Muscle layer of colon (tissue), 2 donors: Measurements from ENCODE around the gene TMEM9.
A peak's percentile ranks its signal among the peaks of the same experiment; 100 is the strongest.

Experiments used
- H3K27ac ChIP-seq: one replicate; pipeline ENCODE4 v1.7.0; 2013; ENCODE audit warnings: low read depth, mild to moderate bottlenecking, low read length, moderate library complexity
- H3K27me3 ChIP-seq, 2 donors: one replicate each; pipeline ENCODE4 v1.7.0; 2013; ENCODE audit warnings: low read length in 2 of 2, mild to moderate bottlenecking in 2 of 2; ENCODE audit not compliant: insufficient read depth in 2 of 2, control insufficient read depth in 1 of 2
- H3K36me3 ChIP-seq: one replicate; pipeline ENCODE4 v1.7.0; 2013; ENCODE audit warnings: mild to moderate bottlenecking, low read length; ENCODE audit not compliant: insufficient read depth
- H3K4me1 ChIP-seq: one replicate; pipeline ENCODE4 v1.7.0; 2013; ENCODE audit warnings: mild to moderate bottlenecking, low read length; ENCODE audit not compliant: insufficient read depth
- H3K4me3 ChIP-seq, 2 donors: one replicate each; pipeline ENCODE4 v1.7.0; 2013; ENCODE audit warnings: low read length in 2 of 2, low read depth in 1 of 2, mild to moderate bottlenecking in 1 of 2, moderate library complexity in 1 of 2
- H3K9ac ChIP-seq: one replicate; pipeline ENCODE4 v1.7.0; 2013; ENCODE audit warnings: low read length
- H3K9me3 ChIP-seq: one replicate; pipeline ENCODE4 v1.7.0; 2013; ENCODE audit warnings: mild to moderate bottlenecking, low read length
- donor health status: abdominal sarcoma.
- donor health status: Adenocarcinoma of cecum.

TMEM9 gene

DNA sequence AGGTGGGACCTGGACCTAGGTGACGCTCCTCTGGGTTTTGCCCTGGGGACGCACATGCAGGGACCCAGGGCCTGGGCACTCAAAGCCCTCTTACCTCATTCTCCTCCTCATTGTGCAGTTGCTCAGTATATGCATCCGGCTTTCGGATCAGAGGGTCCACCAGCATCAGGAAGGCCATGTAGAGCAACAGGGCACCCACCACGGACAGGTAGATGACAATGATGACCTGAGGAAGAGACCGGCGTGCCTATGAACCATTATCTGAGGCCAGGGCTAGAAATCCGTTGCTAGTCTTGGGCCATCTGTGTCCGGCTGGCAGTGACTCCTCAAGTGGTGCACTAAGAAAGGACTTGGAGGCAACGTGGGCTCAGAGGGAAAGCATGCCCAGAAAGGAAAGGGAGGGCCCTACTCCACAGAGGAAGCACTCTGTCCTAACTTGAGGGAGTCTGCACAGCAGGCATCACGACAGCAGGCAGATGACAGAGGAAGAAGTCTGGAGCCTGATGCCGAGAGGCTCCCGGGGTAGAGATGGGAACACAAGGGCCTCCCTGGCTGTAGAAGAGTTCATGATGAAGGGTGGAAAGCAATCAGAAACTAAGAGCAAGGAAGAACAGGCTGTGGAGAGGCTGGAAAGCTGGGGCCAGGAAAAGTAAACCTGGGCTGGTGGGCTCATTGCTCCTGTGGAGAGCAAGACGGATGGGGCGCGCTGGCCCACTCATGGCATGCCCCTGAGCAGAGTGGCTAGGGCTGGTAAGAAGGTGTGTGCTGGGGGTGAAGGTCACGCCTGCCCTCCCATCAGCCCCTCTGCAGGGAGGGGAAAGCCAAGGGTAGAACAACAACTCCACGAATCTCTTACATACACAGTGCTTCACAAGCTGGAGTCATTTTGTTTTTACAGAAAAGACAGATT, 10.3 kb downstream of the TMEM9 start:
- no peak overlapping the region for H3K4me3 ChIP-seq
- no peak overlapping the region for H3K27ac ChIP-seq
- H3K9me3 ChIP-seq = no peaks in the 10 kb centered on the region
- peaks cover 96% of the 10 kb centered on the region for H3K36me3 ChIP-seq
- no peak overlapping the region for H3K9ac ChIP-seq
- H3K4me1 ChIP-seq = peaks cover 4% of the 10 kb centered on the region
- H3K27me3 ChIP-seq = no peaks in the 10 kb centered on the region

DNA sequence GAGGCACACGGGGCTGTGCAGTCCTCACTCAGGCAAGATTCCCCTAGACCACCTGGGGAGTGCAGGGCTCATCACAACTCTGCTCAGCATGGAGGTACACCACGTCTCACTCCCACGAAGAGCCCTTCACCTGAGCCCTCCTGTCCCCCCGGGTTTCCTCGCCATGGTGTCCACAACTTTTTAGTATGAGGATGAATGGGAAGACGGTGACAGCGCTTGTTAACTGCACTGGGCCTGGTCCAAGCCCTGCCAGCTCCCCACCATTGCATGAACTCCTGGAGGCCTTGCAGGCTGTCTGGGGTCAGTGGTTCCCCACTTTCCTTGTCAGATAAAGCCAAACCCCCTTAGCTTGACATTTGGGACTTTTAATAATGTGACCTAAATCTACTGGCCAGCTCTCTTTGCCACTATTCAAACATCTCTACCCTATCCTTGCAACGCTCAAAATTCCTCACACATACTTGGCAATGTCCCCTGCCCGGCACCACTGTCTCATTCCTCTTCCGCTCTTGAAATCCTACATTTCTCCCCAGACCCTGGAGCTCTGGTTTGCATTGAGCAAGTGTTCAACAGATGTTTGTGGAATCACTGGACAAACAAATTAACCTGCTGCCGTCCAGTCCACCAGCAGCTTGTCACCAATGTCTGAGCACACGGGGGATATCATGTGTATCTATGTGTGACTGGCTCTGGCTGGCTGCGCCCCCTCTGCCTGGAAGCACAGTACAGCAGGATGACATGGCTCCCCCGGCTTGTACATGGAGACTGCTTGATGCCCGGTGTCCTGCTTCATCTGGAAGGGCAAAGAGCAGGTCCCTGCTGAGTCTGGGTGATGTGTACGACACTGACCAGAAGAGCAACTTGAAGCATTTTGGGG, 11.2 kb downstream of the TMEM9 start:
- Histone ChIP-seq H3K4me3 (no peak overlapping the region), H3K9me3 (no peaks in the 10 kb centered on the region), H3K36me3 (peaks cover 87% of the 10 kb centered on the region), H3K27me3 (no peaks in the 10 kb centered on the region), H3K27ac (no peak overlapping the region), H3K4me1 (peaks cover 11% of the 10 kb centered on the region), H3K9ac (no peak overlapping the region)

DNA sequence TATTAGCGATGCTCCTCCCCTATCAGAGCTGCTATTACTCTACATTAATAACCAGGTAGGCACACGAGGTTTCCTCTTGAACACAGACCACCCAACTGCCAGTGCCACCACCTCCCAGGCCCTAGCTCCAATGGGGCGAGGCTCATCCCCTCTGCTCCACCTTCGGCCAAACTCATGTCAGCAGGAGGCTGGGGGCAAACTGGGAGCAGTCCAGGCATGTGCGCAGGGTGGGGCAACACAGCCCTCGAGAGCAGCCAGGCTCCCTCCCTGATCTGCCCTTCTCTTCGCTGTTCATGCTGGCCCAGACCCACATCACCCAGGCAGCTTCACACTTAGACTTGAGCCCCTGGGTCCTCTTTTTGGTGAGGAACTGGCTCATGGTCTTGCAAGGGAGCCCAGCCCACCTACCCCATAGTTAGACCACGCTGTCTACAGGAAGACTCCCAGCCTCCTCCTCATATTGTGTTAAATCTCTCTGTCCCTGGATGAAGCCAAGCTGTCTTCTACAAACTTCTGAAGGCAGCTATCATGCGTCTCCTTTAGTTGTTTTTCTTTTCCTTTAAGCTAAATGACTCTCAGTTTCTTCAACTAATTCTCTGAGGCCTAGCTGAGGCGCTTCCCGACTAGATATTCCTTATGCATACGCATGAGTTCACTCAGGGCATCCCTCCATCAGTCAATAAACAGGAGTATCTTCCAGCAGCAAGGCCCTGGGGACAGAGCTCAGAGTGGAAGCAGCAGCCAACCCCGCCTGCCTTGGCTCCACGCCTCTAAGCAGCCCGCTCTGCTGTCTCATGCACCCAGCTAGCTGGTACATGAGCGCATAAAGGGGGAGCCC, 12.0 kb downstream of the TMEM9 start:
- peaks cover 79% of the 10 kb centered on the region for H3K36me3 ChIP-seq
- H3K4me1 ChIP-seq = peaks cover 19% of the 10 kb centered on the region
- no peak overlapping the region for H3K27ac ChIP-seq
- no peaks in the 10 kb centered on the region for H3K27me3 ChIP-seq
- H3K4me3 ChIP-seq = no peak overlapping the region
- H3K9ac ChIP-seq = no peak overlapping the region
- H3K9me3 ChIP-seq = no peaks in the 10 kb centered on the region

DNA sequence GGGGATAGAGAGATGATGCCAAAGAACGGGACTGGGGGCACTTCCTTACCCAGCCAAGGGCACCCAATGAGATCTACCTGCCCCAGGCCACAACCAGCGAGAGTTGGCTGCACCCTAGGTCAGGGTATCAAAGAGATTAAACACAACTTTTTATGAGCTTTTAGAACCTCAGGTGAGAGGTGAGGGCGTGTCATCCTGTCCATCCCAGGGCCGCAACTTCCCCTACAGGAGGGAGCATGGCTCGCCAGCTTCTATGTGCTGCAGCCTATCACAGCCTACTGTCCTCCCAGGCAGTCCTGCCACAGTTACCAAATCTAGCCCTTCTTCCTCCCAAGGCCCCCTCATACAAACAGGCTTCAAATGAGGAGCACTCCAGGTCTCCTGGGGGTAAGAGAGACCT, 12.9 kb downstream of the TMEM9 start:
- H3K27ac ChIP-seq = no peak overlapping the region
- H3K9ac ChIP-seq = no peak overlapping the region
- H3K4me1 ChIP-seq = peaks cover 27% of the 10 kb centered on the region
- H3K4me3 ChIP-seq = no peak overlapping the region
- H3K9me3 ChIP-seq = no peaks in the 10 kb centered on the region
- H3K27me3 ChIP-seq = no peaks in the 10 kb centered on the region
- H3K36me3 ChIP-seq = peaks cover 73% of the 10 kb centered on the region

DNA sequence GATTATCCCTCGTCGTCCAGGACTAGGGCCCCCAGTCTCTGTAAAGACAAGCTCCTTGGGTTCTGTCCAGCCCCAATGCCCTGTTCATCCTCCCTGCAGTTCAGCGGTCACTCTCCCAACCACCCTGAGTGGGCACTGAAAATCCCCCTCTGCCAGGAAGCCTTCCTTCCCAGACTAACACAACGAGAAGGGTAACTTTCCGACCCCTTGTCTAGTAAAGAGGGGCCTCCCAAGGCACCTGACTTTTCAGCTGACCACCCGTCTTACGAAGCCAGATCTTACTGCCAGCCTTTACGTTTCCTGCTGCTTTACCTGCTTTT, 13.4 kb downstream of the TMEM9 start:
- Histone ChIP-seq H3K9me3 (no peaks in the 10 kb centered on the region), H3K9ac (no peak overlapping the region), H3K36me3 (peaks cover 69% of the 10 kb centered on the region), H3K4me3 (no peak overlapping the region), H3K27me3 (no peaks in the 10 kb centered on the region), H3K4me1 (peaks cover 28% of the 10 kb centered on the region), H3K27ac (no peak overlapping the region)

DNA sequence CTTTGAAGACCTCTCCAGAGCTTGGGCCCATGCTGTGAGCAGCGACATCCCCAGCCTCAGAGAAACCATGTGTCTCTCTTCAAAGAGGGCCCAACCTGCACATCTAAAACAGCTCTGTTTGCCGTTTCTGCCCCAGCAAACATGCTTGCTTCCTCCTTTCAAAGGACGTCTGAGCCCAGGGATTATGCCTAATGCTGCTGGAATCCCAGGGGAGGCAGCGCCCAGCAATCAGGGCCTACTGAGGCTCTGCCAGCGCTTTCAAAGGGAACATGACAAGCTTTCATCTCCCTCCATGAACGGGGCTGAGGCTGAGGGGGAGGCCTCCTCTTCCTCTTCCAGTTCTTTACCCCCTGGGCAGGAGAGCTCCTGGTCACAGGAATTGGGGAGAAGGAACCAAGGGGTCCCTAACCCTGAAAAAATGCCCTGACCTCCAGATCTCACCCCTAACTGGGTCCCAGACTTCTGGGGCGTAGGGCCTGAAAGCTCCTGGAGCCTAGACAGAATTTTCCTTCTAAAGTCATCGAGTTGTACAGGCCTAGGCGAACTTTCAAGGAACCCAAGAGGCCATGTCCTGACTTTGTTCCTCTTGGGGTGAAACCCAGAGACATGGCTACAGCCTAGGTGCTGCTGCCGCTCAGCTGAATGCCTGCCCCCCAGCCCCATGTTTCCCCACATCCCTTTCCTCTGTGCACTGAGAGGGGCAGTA, 13.9 kb downstream of the TMEM9 start:
- Histone ChIP-seq H3K27me3 (no peaks in the 10 kb centered on the region), H3K9me3 (no peaks in the 10 kb centered on the region), H3K36me3 (peaks cover 69% of the 10 kb centered on the region), H3K27ac (no peak overlapping the region), H3K4me1 (peaks cover 28% of the 10 kb centered on the region), H3K9ac (no peak overlapping the region), H3K4me3 (no peak overlapping the region)

DNA sequence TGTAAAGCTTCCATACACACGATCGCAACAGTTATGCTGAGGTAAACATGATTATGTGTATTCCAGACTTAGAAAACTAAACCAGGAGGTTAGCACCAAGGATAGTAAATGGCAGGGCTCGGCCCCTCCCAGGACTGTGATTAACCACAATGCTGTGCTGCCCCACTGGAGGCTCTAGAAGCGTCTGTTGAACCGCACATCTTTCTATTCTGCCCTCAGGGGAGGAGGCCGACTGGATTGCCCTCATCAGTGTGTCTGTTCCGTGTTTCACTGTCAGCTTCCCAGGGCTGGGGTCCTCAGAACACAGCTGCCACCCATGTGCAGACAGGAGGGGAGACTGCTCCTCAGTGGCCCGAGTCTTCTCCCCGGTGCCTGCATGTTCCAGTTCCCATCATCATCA, 14.5 kb downstream of the TMEM9 start:
- no peak overlapping the region for H3K27ac ChIP-seq

DNA sequence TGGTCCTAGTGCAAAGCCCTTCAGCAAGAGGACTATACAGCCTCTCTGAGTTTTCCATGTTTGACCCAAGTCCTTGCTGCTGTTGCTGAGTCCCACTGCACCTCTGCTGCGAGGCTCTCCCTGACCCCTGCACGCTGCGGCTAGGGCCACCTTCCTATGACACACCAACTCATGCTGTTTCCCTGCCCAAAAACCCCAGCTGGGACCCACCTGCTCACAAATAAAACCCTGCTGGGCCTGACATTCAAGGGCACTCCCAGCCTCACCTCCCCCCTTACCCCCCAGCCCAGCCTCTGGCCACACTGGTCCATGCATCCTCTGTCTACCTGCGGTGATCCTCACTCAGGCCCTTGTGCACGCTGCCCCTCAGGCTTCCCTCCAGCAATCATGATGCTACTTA, 15.0 kb downstream of the TMEM9 start:
- no peaks in the 10 kb centered on the region for H3K27me3 ChIP-seq
- no peak overlapping the region for H3K27ac ChIP-seq
- H3K4me1 ChIP-seq = peaks cover 28% of the 10 kb centered on the region
- no peak overlapping the region for H3K9ac ChIP-seq
- no peaks in the 10 kb centered on the region for H3K9me3 ChIP-seq
- H3K4me3 ChIP-seq = no peak overlapping the region
- peaks cover 69% of the 10 kb centered on the region for H3K36me3 ChIP-seq

More for the DNA sequence above, 14.5 kb downstream of the TMEM9 start:
- peaks cover 28% of the 10 kb centered on the region for H3K4me1 ChIP-seq
- H3K4me3 ChIP-seq = no peak overlapping the region
- H3K9me3 ChIP-seq = no peaks in the 10 kb centered on the region
- H3K9ac ChIP-seq = no peak overlapping the region
- H3K36me3 ChIP-seq = peaks cover 69% of the 10 kb centered on the region
- no peaks in the 10 kb centered on the region for H3K27me3 ChIP-seq

DNA sequence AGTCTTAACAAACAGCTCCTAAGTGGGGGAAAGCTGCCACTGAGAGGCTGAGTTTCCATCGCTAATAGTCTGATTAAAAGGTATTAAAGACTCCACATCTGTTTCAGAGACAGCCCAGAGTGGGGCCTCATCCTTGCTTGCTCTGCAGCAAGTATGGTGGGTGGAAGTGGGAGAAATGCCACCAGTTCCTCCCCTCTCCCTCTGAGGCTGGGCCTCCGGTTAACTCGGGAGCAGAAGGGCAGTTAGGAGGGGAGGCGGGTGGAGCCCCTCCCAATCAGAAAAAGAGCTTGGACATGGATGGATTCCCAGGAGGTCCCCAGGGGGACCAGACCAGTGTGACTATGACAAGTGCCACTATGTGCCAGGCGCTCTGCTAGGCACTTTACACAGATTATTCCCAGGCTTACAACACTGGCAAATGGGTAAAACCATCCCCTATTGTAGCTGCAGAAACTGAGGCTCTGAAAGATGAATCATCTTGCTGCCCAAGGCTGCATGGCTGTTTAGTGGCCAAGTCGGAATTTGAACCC, 15.9 kb downstream of the TMEM9 start:
- no peaks in the 10 kb centered on the region for H3K27me3 ChIP-seq
- peak overlapping the region; percentile 35 for H3K27ac ChIP-seq
- H3K4me3 ChIP-seq = no peak overlapping the region
- peaks cover 28% of the 10 kb centered on the region for H3K4me1 ChIP-seq
- peaks cover 64% of the 10 kb centered on the region for H3K36me3 ChIP-seq
- H3K9ac ChIP-seq = no peak overlapping the region
- no peaks in the 10 kb centered on the region for H3K9me3 ChIP-seq

DNA sequence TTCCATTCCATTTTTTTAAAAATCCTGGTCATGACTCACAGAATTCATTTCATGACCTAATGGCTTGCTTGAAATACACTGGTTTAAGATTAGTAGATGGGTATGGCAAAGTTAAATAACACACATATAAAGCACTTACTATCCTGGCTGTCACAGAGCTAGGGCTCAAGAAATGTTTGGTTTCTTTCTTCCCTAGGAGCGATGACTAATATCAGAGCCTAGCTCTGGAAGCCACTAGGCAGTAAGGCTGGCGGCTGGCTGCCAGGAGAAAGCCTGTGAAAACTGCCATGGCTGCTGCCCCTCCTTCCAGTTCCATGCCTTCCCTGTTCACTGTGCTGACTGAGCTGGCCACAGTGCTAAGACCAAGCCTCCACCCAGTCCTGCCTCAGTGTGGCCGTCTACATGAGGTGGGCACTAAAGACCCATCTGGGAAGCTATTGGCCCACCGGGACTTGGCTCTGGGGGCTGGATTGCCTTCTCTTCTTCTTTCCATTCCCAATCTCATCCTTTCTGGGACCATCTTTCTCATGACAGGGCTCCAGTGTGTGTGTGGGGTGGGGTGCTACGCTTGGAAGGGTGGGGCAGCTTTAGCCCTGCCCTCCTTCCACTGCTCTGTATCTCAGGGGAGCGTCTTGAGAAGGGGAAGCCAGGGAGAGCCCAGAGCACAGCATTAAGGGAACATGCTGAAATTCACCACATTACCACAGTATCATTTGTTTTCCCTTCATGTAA, 16.5 kb downstream of the TMEM9 start:
- H3K9ac ChIP-seq = no peak overlapping the region
- H3K4me1 ChIP-seq = peaks cover 28% of the 10 kb centered on the region
- H3K9me3 ChIP-seq = no peaks in the 10 kb centered on the region
- no peak overlapping the region for H3K4me3 ChIP-seq
- no peaks in the 10 kb centered on the region for H3K27me3 ChIP-seq
- peaks cover 58% of the 10 kb centered on the region for H3K36me3 ChIP-seq
- H3K27ac ChIP-seq = peak overlapping the region; percentile 35
